GM18861 (cell line): ENCODE results near the gene TMEM59L.
A peak's percentile ranks its signal among the peaks of the same experiment; 100 is the strongest.

Source experiments
- ATAC-seq: cut with Tn5 transposase; IDR thresholded peaks from one replicate; pipeline ENCODE4 v1.9.1; 2021; ENCODE audit not compliant: unreplicated experiment

The TMEM59L gene

GRCh38 chr19:18608805-18609716 lies 3.6 kb upstream of the TMEM59L start:
- ATAC-seq, result no peak

GRCh38 chr19:18609717-18610051 lies 3.0 kb upstream of the TMEM59L start:
- ATAC-seq, result no peak

- no peak for ATAC-seq
These were observed 2.5 kb upstream of the TMEM59L start for GRCh38 chr19:18610245-18610555.

GRCh38 chr19:18610556-18611326 lies 1.9 kb upstream of the TMEM59L start:
- ATAC-seq, result no peak

- no peak for ATAC-seq
These were observed 1.2 kb upstream of the TMEM59L start for GRCh38 chr19:18611327-18612050.

- ATAC-seq, result no peak
These were observed 459 bp upstream of the TMEM59L start for GRCh38 chr19:18612051-18612771.

GRCh38 chr19:18613589-18614234 lies 1.0 kb downstream of the TMEM59L start:
- no peak for ATAC-seq

GRCh38 chr19:18616023-18616422 lies 3.4 kb downstream of the TMEM59L start:
- ATAC-seq, result no peak

GRCh38 chr19:18617562-18617961 lies 4.9 kb downstream of the TMEM59L start:
- ATAC-seq, result no peak

- no peak for ATAC-seq
These were observed 5.6 kb downstream of the TMEM59L start for GRCh38 chr19:18618236-18618635.

GRCh38 chr19:18620311-18620710 lies 7.6 kb downstream of the TMEM59L start:
- no peak for ATAC-seq

- ATAC-seq, result no peak
These were observed 8.2 kb downstream of the TMEM59L start for GRCh38 chr19:18620902-18621301.

- no peak for ATAC-seq
These were observed 14.2 kb downstream of the TMEM59L start for GRCh38 chr19:18626906-18627305.

- ATAC-seq, result no peak
These were observed 16.8 kb downstream of the TMEM59L start for GRCh38 chr19:18629166-18630088.

GRCh38 chr19:18633321-18633720 lies 20.7 kb downstream of the TMEM59L start:
- ATAC-seq, result no peak

- ATAC-seq, result no peak
These were observed 22.1 kb downstream of the TMEM59L start for GRCh38 chr19:18634612-18635297.

- no peak for ATAC-seq
These were observed 23.1 kb downstream of the TMEM59L start for GRCh38 chr19:18635831-18636182.

- peak; percentile 64 for ATAC-seq
These were observed 23.7 kb downstream of the TMEM59L start for GRCh38 chr19:18636183-18636968.
